Upper lobe of left lung (tissue), 6 donors: Measurements from ENCODE around the gene ADAMTS17. TPM values are rescaled to one million over a fixed set of nuclear protein-coding genes. Genes with fewer than 3 reads are reported as not detected.

Experiments
- ATAC-seq, 2 donors: fragments of 200-7000 bp; cut with Tn5 transposase; one replicate each; pipeline ENCODE4 v1.9.1; 2022; ENCODE audit warnings: mild to moderate bottlenecking in 2 of 2, moderate library complexity in 2 of 2; ENCODE audit not compliant: low FRiP score in 2 of 2
- DNase-seq, 2 donors: peaks; one replicate each; pipeline ENCODE4 v3.0.0-alpha.2; 2019 to 2020
- H3K27ac ChIP-seq, 4 donors: fragments of 200-600 bp; sonication (generic); one replicate each; pipeline ENCODE4 v1.5.1; 2016 to 2019
- H3K27me3 ChIP-seq, 4 donors: fragments of 200-600 bp; sonication (generic); one replicate each; pipeline ENCODE4 v1.5.1; 2017 to 2019
- H3K36me3 ChIP-seq, 4 donors: fragments of 200-600 bp; sonication (generic); one replicate each; pipeline ENCODE4 v1.5.1; 2016 to 2019
- H3K4me1 ChIP-seq, 4 donors: fragments of 200-600 bp; sonication (generic); one replicate each; pipeline ENCODE4 v1.5.1; 2018 to 2019
- H3K4me3 ChIP-seq, 4 donors: fragments of 200-600 bp; sonication (generic); one replicate each; pipeline ENCODE4 v1.5.1; 2017 to 2019; ENCODE audit warnings: mild to moderate bottlenecking in 2 of 4, moderate library complexity in 1 of 4
- H3K9me3 ChIP-seq, 4 donors: fragments of 200-600 bp; sonication (generic); one replicate each; pipeline ENCODE4 v1.5.1; 2018 to 2019
- EP300 ChIP-seq, 4 donors: sonication (generic); formaldehyde crosslinking; IDR thresholded peaks; one replicate each; pipeline ENCODE4 v1.5.1; 2017; ENCODE audit warnings: antibody characterized with exemption in 4 of 4, control low read depth in 2 of 4
- POLR2A ChIP-seq, 4 donors: fragments of 450-650 bp; IDR thresholded peaks; one replicate each; pipeline ENCODE4 v1.5.1; 2016 to 2017; ENCODE audit warnings: antibody characterized with exemption in 4 of 4, mild to moderate bottlenecking in 2 of 4
- POLR2AphosphoS5 ChIP-seq, 2 donors: sonication (generic); formaldehyde crosslinking; IDR thresholded peaks; one replicate each; pipeline ENCODE4 v1.5.1; 2017; ENCODE audit warnings: antibody characterized with exemption in 2 of 2
- WGBS, 2 donors: methylation state at CpG; one replicate each; pipeline ENCODE4 v1.1.5; 2017 to 2018; 5-methylcytosine and 5-hydroxymethylcytosine counted together
- total RNA-seq, 6 donors: library from RNA; depleted of rRNA in 4 of 6; stranded (reverse); fragments of >200 nt in 4 of 6; gene quantifications; one replicate each; pipeline versions ENCODE4 v1.1.0 to v1.2.1, GENCODE V29; 2016 to 2021
- TF ChIP-seq, protein P1 (sequence below), 6 experiments: fragments of 450-650 bp in 4 of 6; fragments of 200-600 bp in 2 of 6; sonication (generic) in 2 of 6; IDR thresholded peaks; one replicate each; pipeline ENCODE4 v1.5.1; 2016 to 2019; ENCODE audit warnings: antibody characterized with exemption in 6 of 6
- donor health status: DM: no; HTN: no; CAD: no; lungs with moderate emphysema.
- donor health status: DM: no; HTN: yes; CAD: no; lungs with severe emphysema.

The ADAMTS17 gene
- total RNA-seq, 6 donors from 2014 or later, result 3.2 to 11.5 (median 5.7) TPM

DNA sequence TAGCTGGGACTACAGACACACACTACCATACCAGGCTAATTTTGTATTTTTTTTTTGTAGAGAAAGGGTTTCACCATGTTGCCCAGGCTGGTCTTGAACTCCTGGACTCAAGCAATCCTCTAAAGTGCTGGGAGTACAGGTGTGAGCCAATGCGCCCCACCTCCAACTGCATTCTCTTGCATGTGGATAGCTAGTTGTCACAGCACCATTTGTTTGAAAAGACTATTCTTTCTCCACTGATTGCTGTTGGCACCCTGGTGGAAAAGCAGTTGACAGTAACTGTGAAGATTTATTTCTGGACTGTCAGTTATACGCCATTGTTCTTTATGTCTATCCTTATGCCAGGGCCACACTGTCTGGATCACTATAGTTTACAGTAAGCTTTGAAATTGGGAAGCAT lies 303.9 kb downstream of the ADAMTS17 start:
- Histone ChIP-seq H3K36me3 (no peaks in the 10 kb centered on the region), H3K9me3 (no peaks in the 10 kb centered on the region), H3K4me3 (no peak overlapping the region), H3K27ac (no peak overlapping the region), H3K4me1 (no peaks in the 10 kb centered on the region), H3K27me3 (no peaks in the 10 kb centered on the region)
- DNase-seq, result no peak
- ATAC-seq, result no peak
- TF ChIP-seq POLR2A (IDR thresholded peaks at IDR 0.05), result no peak
- TF ChIP-seq EP300 (IDR thresholded peaks at IDR 0.05), result no peak
- no peak for TF ChIP-seq POLR2AphosphoS5 (IDR thresholded peaks at IDR 0.05)
- TF ChIP-seq, protein P1, sequence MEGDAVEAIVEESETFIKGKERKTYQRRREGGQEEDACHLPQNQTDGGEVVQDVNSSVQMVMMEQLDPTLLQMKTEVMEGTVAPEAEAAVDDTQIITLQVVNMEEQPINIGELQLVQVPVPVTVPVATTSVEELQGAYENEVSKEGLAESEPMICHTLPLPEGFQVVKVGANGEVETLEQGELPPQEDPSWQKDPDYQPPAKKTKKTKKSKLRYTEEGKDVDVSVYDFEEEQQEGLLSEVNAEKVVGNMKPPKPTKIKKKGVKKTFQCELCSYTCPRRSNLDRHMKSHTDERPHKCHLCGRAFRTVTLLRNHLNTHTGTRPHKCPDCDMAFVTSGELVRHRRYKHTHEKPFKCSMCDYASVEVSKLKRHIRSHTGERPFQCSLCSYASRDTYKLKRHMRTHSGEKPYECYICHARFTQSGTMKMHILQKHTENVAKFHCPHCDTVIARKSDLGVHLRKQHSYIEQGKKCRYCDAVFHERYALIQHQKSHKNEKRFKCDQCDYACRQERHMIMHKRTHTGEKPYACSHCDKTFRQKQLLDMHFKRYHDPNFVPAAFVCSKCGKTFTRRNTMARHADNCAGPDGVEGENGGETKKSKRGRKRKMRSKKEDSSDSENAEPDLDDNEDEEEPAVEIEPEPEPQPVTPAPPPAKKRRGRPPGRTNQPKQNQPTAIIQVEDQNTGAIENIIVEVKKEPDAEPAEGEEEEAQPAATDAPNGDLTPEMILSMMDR (IDR thresholded peaks at IDR 0.05), result no peak
- 86 to 87% methylated on average over 2 of the region's 2 CpGs for WGBS, 2 donors

DNA sequence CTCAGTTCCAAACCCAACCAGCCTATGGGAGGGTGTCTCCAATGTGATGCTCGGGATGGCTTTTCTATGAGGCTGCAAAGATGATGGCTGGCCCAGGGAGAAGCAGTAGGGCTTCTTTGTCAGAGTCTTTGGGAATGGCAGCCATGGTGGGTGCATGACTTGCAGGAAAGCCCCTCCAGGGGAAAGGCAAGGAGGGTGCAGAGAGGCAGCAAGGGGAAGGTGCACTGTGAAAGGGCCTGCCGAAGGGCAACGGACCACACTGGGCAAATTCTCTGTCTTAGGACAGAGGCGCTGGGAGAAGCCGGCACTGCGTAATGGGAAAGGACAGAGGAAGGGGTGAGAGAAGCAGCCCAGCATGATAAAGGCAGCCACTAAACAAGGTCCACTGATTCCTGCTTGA lies 305.8 kb downstream of the ADAMTS17 start:
- ATAC-seq, result no peak
- Histone ChIP-seq H3K4me3 (no peak overlapping the region), H3K27me3 (no peaks in the 10 kb centered on the region), H3K36me3 (no peaks in the 10 kb centered on the region), H3K27ac (no peak overlapping the region), H3K4me1 (peaks cover 0 to 4% (median 0%) of the 10 kb centered on the region in 4 donors), H3K9me3 (no peaks in the 10 kb centered on the region)
- no peak for DNase-seq
- TF ChIP-seq, protein P1 (IDR thresholded peaks at IDR 0.05), result no peak
- TF ChIP-seq POLR2AphosphoS5 (IDR thresholded peaks at IDR 0.05) (no peak), EP300 (IDR thresholded peaks at IDR 0.05) (no peak), POLR2A (IDR thresholded peaks at IDR 0.05) (no peak)
- WGBS, 2 donors, result 82 to 87% methylated on average over 6 of the region's 6 CpGs

DNA sequence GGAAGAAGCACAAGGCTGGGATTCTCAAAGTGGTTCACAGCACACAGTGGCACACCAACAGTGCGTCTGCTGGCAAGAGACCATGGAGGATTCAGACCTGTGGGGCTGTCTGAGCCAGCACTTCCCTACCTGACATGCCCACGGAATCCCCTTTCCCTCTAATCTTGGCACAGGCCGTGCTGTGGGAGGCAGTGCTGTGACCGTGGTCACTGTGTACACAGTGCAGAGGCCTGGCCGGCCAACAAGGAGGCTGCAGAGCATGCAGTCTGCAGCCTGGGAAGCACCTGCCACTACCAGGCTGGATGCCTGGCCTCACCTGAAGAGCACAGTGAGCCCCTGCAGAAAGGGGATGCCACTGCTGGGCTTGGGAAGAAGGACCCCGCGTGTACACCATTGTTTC lies 307.6 kb downstream of the ADAMTS17 start:
- peak in 1 of 2 donors; percentile 16 for DNase-seq
- ATAC-seq, result no peak
- Histone ChIP-seq H3K9me3 (no peaks in the 10 kb centered on the region), H3K36me3 (no peaks in the 10 kb centered on the region), H3K27me3 (no peaks in the 10 kb centered on the region), H3K4me1 (peaks cover 0 to 4% (median 0%) of the 10 kb centered on the region in 4 donors), H3K4me3 (no peak overlapping the region), H3K27ac (no peak overlapping the region)
- TF ChIP-seq POLR2AphosphoS5 (IDR thresholded peaks at IDR 0.05), result no peak
- TF ChIP-seq, protein P1 (IDR thresholded peaks at IDR 0.05), result no peak
- TF ChIP-seq POLR2A (IDR thresholded peaks at IDR 0.05), result no peak
- TF ChIP-seq EP300 (IDR thresholded peaks at IDR 0.05), result no peak
- WGBS, 2 donors, result 93 to 96% methylated on average over 6 of the region's 7 CpGs

DNA sequence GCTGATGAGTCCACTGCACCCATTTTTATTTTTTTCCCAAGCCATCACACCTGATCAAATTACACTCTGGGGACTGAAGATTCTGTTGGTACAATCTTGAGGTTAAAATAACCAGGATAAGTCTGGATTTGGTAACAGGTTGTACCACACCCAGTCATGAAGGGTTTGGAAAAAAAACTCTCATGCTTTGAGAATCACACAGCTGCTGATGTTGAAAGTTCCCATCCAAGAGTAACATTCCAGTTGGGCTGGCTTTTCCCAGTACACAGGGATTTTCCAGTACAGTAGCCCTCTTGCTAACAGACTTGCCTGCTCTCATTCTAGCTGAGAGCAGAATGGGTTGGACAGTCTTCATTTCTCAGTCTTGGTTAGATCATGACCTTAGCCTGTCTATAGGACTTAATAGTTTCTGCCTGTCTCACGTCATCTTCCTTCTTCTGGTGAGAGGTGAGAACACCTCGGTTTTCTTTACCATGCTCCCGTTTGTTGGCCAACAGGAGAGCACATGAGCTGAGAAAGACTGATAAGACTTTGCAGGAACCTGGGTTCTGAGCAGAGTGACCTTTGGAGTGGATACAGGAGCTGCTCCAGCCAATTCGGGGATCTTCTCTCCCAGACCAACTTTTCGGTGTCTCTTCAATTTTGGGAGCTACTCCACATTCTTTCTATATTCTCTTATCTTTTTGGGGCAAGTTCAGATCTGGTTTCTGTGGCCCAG lies 308.5 kb downstream of the ADAMTS17 start:
- peak in 1 of 2 donors; percentile 76 for ATAC-seq
- 86 to 88% methylated on average over 5 of the region's 5 CpGs for WGBS, 2 donors
- no peak overlapping the region for H3K27ac ChIP-seq

More for the DNA sequence above, 308.5 kb downstream of the ADAMTS17 start:
- Histone ChIP-seq H3K4me3 (no peak overlapping the region), H3K9me3 (no peaks in the 10 kb centered on the region), H3K4me1 (peaks cover 0 to 4% (median 0%) of the 10 kb centered on the region in 4 donors), H3K36me3 (no peaks in the 10 kb centered on the region), H3K27me3 (no peaks in the 10 kb centered on the region)
- no peak for DNase-seq
- TF ChIP-seq POLR2A (IDR thresholded peaks at IDR 0.05) (no peak), POLR2AphosphoS5 (IDR thresholded peaks at IDR 0.05) (no peak), EP300 (IDR thresholded peaks at IDR 0.05) (no peak)
- TF ChIP-seq, protein P1 (IDR thresholded peaks at IDR 0.05), result no peak
